Fibroblast of mammary gland (primary cell): Measurements from ENCODE around the gene ITGA3.

ENCODE experiments used
- DNase-seq: peaks from one replicate; pipeline ENCODE4 v3.0.0-alpha.2; 2010; ENCODE audit warnings: low read depth
- H3K4me3 ChIP-seq: 2 replicates; pipeline ENCODE4 v1.5.1; 2011; ENCODE audit warnings: low read depth, mild to moderate bottlenecking, low read length, moderate library complexity; ENCODE audit not compliant: control insufficient read depth
- TF ChIP-seq, protein P1 (sequence below): conservative IDR thresholded peaks from 2 replicates; pipeline ENCODE4 v1.5.1; 2011; ENCODE audit warnings: low read depth, low read length, inconsistent platforms; ENCODE audit not compliant: control insufficient read depth, insufficient read depth

ITGA3 gene

DNA sequence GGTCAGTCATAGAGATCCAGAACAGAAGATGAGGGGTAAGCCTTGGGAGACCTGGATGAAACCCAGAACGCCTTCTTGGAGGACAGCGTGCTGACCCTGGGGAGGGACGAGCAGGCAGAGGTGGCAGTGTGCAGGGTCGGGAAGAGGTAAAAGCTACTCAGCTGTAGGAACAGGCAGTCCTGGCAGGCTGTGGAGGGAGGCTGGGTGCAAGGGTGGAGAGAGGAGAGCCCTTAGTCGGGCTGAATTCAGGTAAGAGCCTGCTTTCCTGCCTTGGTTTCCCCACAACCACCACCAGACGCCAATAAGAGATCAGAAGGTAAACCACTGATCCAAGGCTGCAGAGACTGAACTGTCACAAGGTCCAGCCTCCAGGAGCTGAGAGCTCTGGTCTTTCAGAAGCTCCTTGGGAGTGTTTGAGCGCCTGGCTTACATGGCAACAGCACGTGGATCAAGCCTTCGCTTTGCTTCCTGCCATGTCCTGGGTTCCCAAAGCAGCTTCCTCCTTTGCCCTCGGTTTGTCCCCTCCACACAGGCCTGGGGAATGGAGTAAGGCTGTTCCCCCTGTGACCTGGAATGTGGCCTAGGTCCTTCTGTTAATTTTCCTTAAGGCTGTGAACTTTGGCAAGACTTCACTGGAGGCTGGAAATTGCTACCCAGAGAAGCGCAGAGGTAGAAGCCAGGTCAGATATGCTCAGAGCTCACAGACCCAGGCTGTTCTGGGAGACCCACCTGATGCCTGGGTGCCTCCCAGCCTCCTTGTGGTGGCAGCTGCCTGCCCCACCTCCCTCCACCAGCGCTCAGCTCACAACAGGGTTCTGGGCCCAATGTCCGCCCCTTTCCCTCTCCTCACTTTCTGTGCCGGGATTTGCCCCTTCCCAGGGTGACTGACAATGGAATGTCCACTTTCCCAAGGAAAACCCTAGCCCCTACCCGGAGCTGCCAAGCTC lies 35.3 kb downstream of the ITGA3 start:
- TF ChIP-seq, protein P1, sequence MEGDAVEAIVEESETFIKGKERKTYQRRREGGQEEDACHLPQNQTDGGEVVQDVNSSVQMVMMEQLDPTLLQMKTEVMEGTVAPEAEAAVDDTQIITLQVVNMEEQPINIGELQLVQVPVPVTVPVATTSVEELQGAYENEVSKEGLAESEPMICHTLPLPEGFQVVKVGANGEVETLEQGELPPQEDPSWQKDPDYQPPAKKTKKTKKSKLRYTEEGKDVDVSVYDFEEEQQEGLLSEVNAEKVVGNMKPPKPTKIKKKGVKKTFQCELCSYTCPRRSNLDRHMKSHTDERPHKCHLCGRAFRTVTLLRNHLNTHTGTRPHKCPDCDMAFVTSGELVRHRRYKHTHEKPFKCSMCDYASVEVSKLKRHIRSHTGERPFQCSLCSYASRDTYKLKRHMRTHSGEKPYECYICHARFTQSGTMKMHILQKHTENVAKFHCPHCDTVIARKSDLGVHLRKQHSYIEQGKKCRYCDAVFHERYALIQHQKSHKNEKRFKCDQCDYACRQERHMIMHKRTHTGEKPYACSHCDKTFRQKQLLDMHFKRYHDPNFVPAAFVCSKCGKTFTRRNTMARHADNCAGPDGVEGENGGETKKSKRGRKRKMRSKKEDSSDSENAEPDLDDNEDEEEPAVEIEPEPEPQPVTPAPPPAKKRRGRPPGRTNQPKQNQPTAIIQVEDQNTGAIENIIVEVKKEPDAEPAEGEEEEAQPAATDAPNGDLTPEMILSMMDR = no peak
- no peak for DNase-seq
- H3K4me3 ChIP-seq = no peak overlapping the region

DNA sequence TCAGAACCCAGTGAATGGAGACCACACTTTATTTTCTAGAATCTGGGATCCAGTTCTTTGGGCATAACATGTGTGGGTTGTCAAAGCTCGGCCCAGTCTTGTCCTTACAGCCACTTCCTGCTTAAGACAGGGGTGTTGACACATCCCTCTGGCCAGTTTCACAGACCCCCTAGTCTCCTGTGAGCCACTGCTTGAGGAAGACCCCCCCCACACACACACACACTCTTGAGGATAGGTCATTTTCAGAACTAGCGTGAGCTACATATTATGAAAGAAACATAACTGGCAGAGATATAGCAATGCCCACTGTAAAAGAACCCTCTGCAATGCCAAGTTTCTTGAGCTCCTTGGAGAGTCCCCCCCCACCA lies 36.0 kb downstream of the ITGA3 start:
- H3K4me3 ChIP-seq = no peak overlapping the region
- DNase-seq = no peak
- TF ChIP-seq, protein P1 = no peak

DNA sequence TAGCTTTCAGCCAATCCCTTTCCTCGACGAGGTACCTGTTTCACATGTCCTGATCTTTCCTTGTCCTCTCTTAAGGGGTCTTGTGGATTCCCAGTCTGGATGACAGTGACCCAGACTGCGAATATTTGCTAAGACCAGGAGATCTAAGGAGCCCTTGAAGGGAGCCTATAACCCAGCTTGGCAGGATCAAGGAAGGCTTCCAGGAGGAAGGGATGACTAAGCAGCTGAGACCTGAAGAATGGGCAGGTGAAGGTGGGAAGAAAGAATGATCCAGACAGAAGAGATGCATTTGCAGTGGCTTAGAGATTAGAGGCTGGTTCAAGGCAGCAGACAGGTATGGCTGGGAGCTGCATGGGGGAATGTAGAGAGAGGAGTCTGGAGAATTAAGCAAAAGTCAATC lies 37.3 kb downstream of the ITGA3 start:
- TF ChIP-seq, protein P1 = no peak

DNA sequence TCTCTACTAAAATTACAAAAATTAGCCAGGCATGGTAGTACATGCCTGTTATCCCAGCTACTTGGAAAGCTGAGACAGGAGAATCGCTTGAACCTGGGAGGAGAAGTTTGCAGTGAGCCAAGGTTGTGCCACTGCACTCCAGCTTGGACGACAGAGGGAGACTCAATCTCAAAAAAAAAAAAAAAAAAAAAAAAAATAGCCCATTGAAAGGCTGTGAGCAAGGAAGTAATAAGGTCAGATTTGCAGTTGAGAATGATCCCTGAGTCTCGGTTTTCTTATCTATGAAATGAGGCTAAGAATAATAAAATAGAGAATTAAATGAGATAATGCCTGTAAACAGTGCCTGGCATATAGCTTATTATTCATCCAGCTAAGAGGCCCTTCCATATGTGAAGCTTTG lies 37.9 kb downstream of the ITGA3 start:
- no peak overlapping the region for H3K4me3 ChIP-seq
- no peak for DNase-seq
- TF ChIP-seq, protein P1 = no peak

More for the DNA sequence above, 37.3 kb downstream of the ITGA3 start:
- no peak for DNase-seq
- H3K4me3 ChIP-seq = no peak overlapping the region

DNA sequence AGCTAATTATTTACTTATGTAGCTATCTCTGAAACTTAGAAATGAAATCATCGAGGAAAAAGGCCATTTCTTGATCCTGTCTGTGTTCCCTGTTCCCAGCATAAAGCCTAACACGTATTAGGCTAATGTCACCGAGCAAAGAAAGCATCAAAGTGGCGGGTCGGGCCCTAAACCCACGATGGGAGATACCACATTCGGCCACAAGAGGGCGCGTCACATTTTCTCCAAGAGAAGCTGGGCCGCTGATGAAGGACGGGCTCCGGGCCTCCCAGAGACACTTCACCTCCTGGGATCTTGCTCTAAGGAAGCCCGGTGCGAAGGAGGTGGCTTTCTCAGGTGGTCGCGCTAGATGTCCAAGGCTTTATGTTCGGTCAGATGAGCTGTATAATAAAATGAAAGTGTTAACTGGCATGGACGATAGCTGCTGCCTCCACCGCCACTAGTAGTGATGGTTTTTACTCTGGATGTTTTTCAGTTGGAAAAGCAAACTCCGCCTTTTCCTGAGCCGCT lies 38.4 kb downstream of the ITGA3 start:
- DNase-seq = peak; percentile 83
- peak overlapping the region; percentile 31 for H3K4me3 ChIP-seq
- TF ChIP-seq, protein P1 = peak; percentile 65

DNA sequence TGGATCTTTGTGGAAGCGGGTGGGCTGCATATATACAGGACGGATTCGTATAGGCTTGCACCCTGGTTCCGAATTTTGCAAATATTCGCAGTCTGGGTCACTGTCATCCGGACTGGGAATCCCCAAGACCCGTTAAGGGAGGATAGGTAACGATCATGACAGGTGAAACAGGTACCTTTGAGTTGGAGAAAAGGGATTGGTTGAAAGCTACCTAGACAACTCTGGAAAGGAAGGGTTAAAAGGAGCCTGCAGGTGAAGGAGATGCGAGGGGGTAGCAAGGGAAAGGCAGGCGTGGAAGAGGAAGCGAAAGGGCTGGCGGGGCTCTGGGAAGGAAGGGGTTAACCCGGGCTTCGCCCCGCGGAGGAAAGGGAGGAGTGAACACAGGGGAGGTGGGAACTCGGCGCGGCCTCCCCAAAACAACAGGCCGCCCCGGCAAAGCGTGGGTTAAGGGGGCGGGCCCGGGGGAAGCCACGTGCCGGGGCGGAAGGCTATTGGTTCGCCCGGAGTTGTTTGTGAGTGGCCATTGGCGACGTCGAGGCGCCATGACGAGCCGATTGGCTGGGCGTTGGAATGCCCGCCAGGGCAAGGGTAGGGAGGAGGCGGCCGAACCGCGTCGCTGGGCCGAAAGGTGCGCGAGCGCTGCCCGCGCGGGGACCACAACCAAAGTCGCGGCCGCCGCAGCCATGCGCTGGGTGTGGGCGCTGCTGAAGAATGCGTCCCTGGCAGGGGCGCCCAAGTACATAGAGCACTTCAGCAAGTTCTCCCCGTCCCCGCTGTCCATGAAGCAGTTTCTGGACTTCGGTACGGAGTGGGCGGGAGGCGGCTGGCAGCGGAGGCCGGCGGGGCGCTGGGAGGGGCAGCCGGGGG lies 39.1 kb downstream of the ITGA3 start, which contains the start of gene PDK2:
PDK2 (plus strand) TSS at position 599 of the 867 bp plus-strand sequence; CDS start at position 684, 85 bp downstream.
- peak within 1 kb of the TSS; percentile 68 for H3K4me3 ChIP-seq
- TF ChIP-seq, protein P1 = no peak
- peak; percentile 91 for DNase-seq
